GM12878 (cell line): ENCODE data around the gene ZNF761. TPM values are rescaled to one million over a fixed set of nuclear protein-coding genes. Genes with fewer than 3 reads are reported as not detected.

Source experiments
- ATAC-seq: fragments of 200-7000 bp; cut with Tn5 transposase; 3 replicates; pipeline ENCODE4 v1.9.1; 2020; ENCODE audit warnings: mild to moderate bottlenecking, moderate library complexity
- BruUV-seq: library from RNA; stranded (reverse); fragments of 400-500 nt; replicated peaks from 2 replicates; lab custom pipeline; 2021; lab: Mats Ljungman, UMichigan
- CTCF ChIA-PET: fragments of 300-600 bp; sonication (Branson Sonifier 250); formaldehyde crosslinking; extraction: SDS; loops from one replicate; lab custom pipeline; 2021; ENCODE audit warnings: inconsistent platforms; lab: Yijun Ruan, JAX
- POLR2A ChIA-PET: fragments of 350-600 bp; formaldehyde crosslinking; extraction: SDS; loops from one replicate; lab custom pipeline; 2021; ENCODE audit warnings: inconsistent platforms; lab: Charles Lee
- RAD21 ChIA-PET: fragments of 300-600 bp; sonication (Branson Sonifier 250); formaldehyde crosslinking; loops from one replicate; lab custom pipeline; 2023; ENCODE audit warnings: antibody characterized with exemption; ENCODE audit not compliant: unreplicated experiment; lab: Charles Lee
- SMC1A ChIA-PET: fragments of 300-600 bp; sonication (Branson Sonifier 250); formaldehyde crosslinking; loops from one replicate; lab custom pipeline; 2023; ENCODE audit not compliant: unreplicated experiment, uncharacterized antibody; lab: Charles Lee
- DNase-seq: peaks from one replicate; pipeline ENCODE4 v3.0.0-alpha.2; 2011; ENCODE audit warnings: low read depth, low spot score
- FAIRE-seq: peaks from 3 replicates; lab custom pipeline; 2011; peaks lifted over from hg19 to GRCh38; lab: Jason Lieb, UNC
- H2AFZ ChIP-seq: 2 replicates; pipeline ENCODE4 v1.6.0; 2011; ENCODE audit warnings: low read depth, low read length, control low read depth; ENCODE audit not compliant: control insufficient read depth
- H3K27ac ChIP-seq: 2 replicates; pipeline ENCODE4 v1.5.1; 2011; ENCODE audit warnings: control low read depth; ENCODE audit not compliant: control insufficient read depth, insufficient read depth
- H3K27me3 ChIP-seq, 2 experiments: replicated peaks in 1 of 2; 2 replicates each; pipeline versions ENCODE4 v1.6.0 to v1.6.1; 2011; ENCODE audit warnings: low read length in 1 of 2; ENCODE audit not compliant: control insufficient read depth in 2 of 2, insufficient read depth in 2 of 2
- H3K36me3 ChIP-seq, 2 experiments: 2 replicates each; pipeline ENCODE4 v1.5.1; 2011; ENCODE audit warnings: low read length in 1 of 2; ENCODE audit not compliant: control insufficient read depth in 2 of 2, insufficient read depth in 2 of 2
- H3K4me1 ChIP-seq: 2 replicates; pipeline ENCODE4 v1.6.1; 2011; ENCODE audit warnings: mild to moderate bottlenecking, low read length, moderate library complexity, mixed read lengths; ENCODE audit not compliant: control insufficient read depth, insufficient read depth
- H3K4me2 ChIP-seq: 2 replicates; pipeline ENCODE4 v1.6.0; 2011; ENCODE audit warnings: control low read depth; ENCODE audit not compliant: control insufficient read depth, insufficient read depth
- H3K4me3 ChIP-seq: fragments of 200-600 bp; sonication (generic); 2 replicates; pipeline ENCODE4 v1.5.1; 2016
- H3K79me2 ChIP-seq: 2 replicates; pipeline ENCODE4 v1.6.0; 2011; ENCODE audit warnings: low read length; ENCODE audit not compliant: control insufficient read depth, insufficient read depth
- H3K9ac ChIP-seq: 2 replicates; pipeline ENCODE4 v1.8.0; 2011; ENCODE audit warnings: low read length, control low read depth, mixed read lengths; ENCODE audit not compliant: control insufficient read depth, insufficient read depth
- H3K9me3 ChIP-seq: replicated peaks from 3 replicates; pipeline ENCODE4 v1.5.1; 2011; ENCODE audit warnings: mild to moderate bottlenecking, low read length; ENCODE audit not compliant: control insufficient read depth, insufficient read depth
- H4K20me1 ChIP-seq: 2 replicates; pipeline ENCODE4 v1.6.0; 2011; ENCODE audit not compliant: control insufficient read depth, insufficient read depth
- CHD1 ChIP-seq: IDR thresholded peaks from 2 replicates; pipeline ENCODE4 v1.6.1; 2012; ENCODE audit warnings: low read depth, low read length, improper control_type of control experiment
- EP300 ChIP-seq, 2 experiments: fragments of 150-350 bp in 1 of 2; IDR thresholded peaks; 2 replicates each; pipeline ENCODE4 v1.6.1; 2011 to 2012; ENCODE audit warnings: low read depth in 2 of 2, low read length in 2 of 2, borderline replicate concordance in 1 of 2, improper control_type of control experiment in 1 of 2, inconsistent platforms in 1 of 2; ENCODE audit not compliant: control insufficient read depth in 1 of 2
- ESRRA ChIP-seq: IDR thresholded peaks from 2 replicates; pipeline ENCODE4 v1.6.1; 2012; ENCODE audit warnings: mild to moderate bottlenecking, low read length, improper control_type of control experiment
- FOS ChIP-seq: IDR thresholded peaks from 3 replicates; pipeline ENCODE4 v1.6.1; 2011; ENCODE audit warnings: borderline replicate concordance; ENCODE audit not compliant: insufficient read length; ENCODE audit errors: extremely low read depth
- HDAC2 ChIP-seq: fragments of 200-600 bp; sonication (generic); IDR thresholded peaks from 2 replicates; pipeline ENCODE4 v1.6.1; 2017
- JUND ChIP-seq: IDR thresholded peaks from 2 replicates; pipeline ENCODE4 v1.6.1; 2012; ENCODE audit warnings: low read depth, mild to moderate bottlenecking, low read length, improper control_type of control experiment, moderate library complexity
- LARP7 ChIP-seq: fragments of 450-650 bp; IDR thresholded peaks from 2 replicates; pipeline ENCODE4 v1.6.1; 2017; ENCODE audit warnings: mild to moderate bottlenecking
- MEF2B ChIP-seq: fragments of 450-650 bp; IDR thresholded peaks from 2 replicates; pipeline ENCODE4 v1.6.1; 2018; ENCODE audit warnings: mild to moderate bottlenecking, moderate library complexity; ENCODE audit not compliant: partially characterized antibody, poor library complexity, severe bottlenecking
- SIN3A ChIP-seq: IDR thresholded peaks from 2 replicates; pipeline ENCODE4 v1.6.1; 2012; ENCODE audit warnings: low read depth, low read length, improper control_type of control experiment
- SREBF2 ChIP-seq: IDR thresholded peaks from 2 replicates; pipeline ENCODE4 v1.6.1; 2012; ENCODE audit warnings: mild to moderate bottlenecking, low read length
- SRF ChIP-seq, 2 experiments: IDR thresholded peaks; 2 replicates each; pipeline ENCODE4 v1.6.1; 2011; ENCODE audit warnings: low read depth in 2 of 2, low read length in 2 of 2, mild to moderate bottlenecking in 1 of 2, moderate library complexity in 1 of 2
- TCF3 ChIP-seq: IDR thresholded peaks from 2 replicates; pipeline ENCODE4 v1.6.1; 2012; ENCODE audit warnings: low read depth, mild to moderate bottlenecking, low read length, borderline replicate concordance; ENCODE audit not compliant: insufficient read depth
- USF1 ChIP-seq: IDR thresholded peaks from 2 replicates; pipeline ENCODE4 v1.6.1; 2011; ENCODE audit warnings: borderline replicate concordance, low read depth, mild to moderate bottlenecking, moderate library complexity, mixed read lengths, low read length; ENCODE audit not compliant: insufficient read depth; ENCODE audit errors: extremely low read length
- ZNF622 ChIP-seq: fragments of 450-650 bp; IDR thresholded peaks from 2 replicates; pipeline ENCODE4 v1.6.1; 2017; ENCODE audit warnings: mild to moderate bottlenecking, inconsistent platforms
- WGBS: methylation state at CpG from one replicate; pipeline ENCODE4 v1.1.6; 2016; ENCODE audit warnings: low lambda C conversion rate; ENCODE audit not compliant: insufficient replicate concordance, insufficient coverage; ENCODE audit errors: missing lambda C conversion rate; 5-methylcytosine and 5-hydroxymethylcytosine counted together
- in situ Hi-C: fragments of 300-500 bp; cut with MboI; formaldehyde crosslinking; loops from 9 replicates; pipeline ENCODE4 v1.14.3; 2018; ENCODE audit warnings: mixed read lengths
- intact Hi-C: fragments of 100-400 bp; cut with micrococcal nuclease; formaldehyde crosslinking; loops from one replicate; pipeline ENCODE4 v1.14.2; 2022; ENCODE audit not compliant: unreplicated experiment
- polyA plus RNA-seq, 11 experiments: library from polyadenylated mRNA; depleted of rRNA in 4 of 11; unstranded in 6 of 11; stranded (reverse) in 5 of 11; fragments of >200 nt; fragmentation: Nextera tagmentation in 4 of 11; fragmentation: Illumina TruSeq in 1 of 11; extraction: Ambion mirVana in 4 of 11; extraction: Trizol in 1 of 11; gene quantifications; 1 replicate in 1 of 11; 2 replicates in 10 of 11; pipeline versions ENCODE4 v1.2.1 to v1.2.3, GENCODE V29; 2011 to 2016; ENCODE audit warnings: inconsistent platforms in 2 of 11, missing spikeins in 2 of 11, low read depth in 1 of 11
- total RNA-seq, 4 experiments: library from RNA; depleted of rRNA in 3 of 4; stranded (reverse); fragments of >200 nt in 3 of 4; fragmentation: Illumina TruSeq in 1 of 4; extraction: Trizol in 1 of 4; gene quantifications; 2 replicates each; pipeline versions ENCODE4 v1.2.1 to v1.2.3, GENCODE V29; 2013 to 2021
- TF ChIP-seq, protein P1 (sequence below): fragments of 450-650 bp; IDR thresholded peaks from 2 replicates; pipeline ENCODE4 v1.6.1; 2018; ENCODE audit warnings: borderline replicate concordance, mild to moderate bottlenecking; ENCODE audit not compliant: partially characterized antibody
- TF ChIP-seq, protein P2 (sequence below): fragments of 450-650 bp; IDR thresholded peaks from 2 replicates; pipeline ENCODE4 v1.6.1; 2017; ENCODE audit warnings: mild to moderate bottlenecking, moderate library complexity

ZNF761 gene
- total and polyA plus RNA-seq, 10 of the 15 experiments (the other 5 are each of a cell fraction or from before 2014, with no cell fraction given) = 7.9 to 22.7 (median 10.6) TPM

- H3K4me3 ChIP-seq = peak overlapping the region; percentile 97
- intact Hi-C loops = no loop called here
- 64% methylated on average over 1 of the region's 1 CpG for WGBS
- BruUV-seq = no TSS peak
- H2AFZ ChIP-seq = no peak overlapping the region
- ChIA-PET POLR2A (interaction anchor here (0.6 kb wide), 1 partner anchor 42 kb away, joined by 3 read pairs; no protein-coding TSS in a partner anchor), SMC1A (interaction anchor here (1.5 kb wide), 1 partner anchor 74 kb away, joined by 4 read pairs; no protein-coding TSS in a partner anchor), RAD21 (no interaction called here)
- ATAC-seq (no peak), DNase-seq (no peak), FAIRE-seq (no peak)
- H4K20me1 ChIP-seq = no peaks in the 10 kb centered on the region
- in situ Hi-C loops = no loop called here
- H3K9me3 ChIP-seq = peaks cover 7% of the 10 kb centered on the region; the same call in 2 of the 3 replicates
- H3K27ac ChIP-seq = no peak overlapping the region
- H3K79me2 ChIP-seq = peaks cover 8% of the 10 kb centered on the region
- TF ChIP-seq, protein P1, sequence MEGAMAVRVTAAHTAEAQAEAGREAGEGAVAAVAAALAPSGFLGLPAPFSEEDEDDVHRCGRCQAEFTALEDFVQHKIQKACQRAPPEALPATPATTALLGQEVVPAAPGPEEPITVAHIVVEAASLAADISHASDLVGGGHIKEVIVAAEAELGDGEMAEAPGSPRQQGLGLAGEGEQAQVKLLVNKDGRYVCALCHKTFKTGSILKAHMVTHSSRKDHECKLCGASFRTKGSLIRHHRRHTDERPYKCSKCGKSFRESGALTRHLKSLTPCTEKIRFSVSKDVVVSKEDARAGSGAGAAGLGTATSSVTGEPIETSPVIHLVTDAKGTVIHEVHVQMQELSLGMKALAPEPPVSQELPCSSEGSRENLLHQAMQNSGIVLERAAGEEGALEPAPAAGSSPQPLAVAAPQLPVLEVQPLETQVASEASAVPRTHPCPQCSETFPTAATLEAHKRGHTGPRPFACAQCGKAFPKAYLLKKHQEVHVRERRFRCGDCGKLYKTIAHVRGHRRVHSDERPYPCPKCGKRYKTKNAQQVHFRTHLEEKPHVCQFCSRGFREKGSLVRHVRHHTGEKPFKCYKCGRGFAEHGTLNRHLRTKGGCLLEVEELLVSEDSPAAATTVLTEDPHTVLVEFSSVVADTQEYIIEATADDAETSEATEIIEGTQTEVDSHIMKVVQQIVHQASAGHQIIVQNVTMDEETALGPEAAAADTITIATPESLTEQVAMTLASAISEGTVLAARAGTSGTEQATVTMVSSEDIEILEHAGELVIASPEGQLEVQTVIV = no peak
- TF ChIP-seq JUND (no peak), CHD1 (no peak), USF1 (no peak), SIN3A (no peak), HDAC2 (no peak), SRF (IDR thresholded peaks at IDR 0.05; ENCODE audit: low read depth in 2 of 2, low read length in 2 of 2) (no peak), ESRRA (no peak), EP300 (IDR thresholded peaks at IDR 0.05; ENCODE audit: borderline replicate concordance in 1 of 2, control insufficient read depth in 1 of 2, low read depth in 2 of 2, low read length in 2 of 2) (no peak), FOS (no peak), TCF3 (no peak), ZNF622 (no peak), MEF2B (no peak), LARP7 (no peak), SREBF2 (no peak)
- TF ChIP-seq, protein P2, sequence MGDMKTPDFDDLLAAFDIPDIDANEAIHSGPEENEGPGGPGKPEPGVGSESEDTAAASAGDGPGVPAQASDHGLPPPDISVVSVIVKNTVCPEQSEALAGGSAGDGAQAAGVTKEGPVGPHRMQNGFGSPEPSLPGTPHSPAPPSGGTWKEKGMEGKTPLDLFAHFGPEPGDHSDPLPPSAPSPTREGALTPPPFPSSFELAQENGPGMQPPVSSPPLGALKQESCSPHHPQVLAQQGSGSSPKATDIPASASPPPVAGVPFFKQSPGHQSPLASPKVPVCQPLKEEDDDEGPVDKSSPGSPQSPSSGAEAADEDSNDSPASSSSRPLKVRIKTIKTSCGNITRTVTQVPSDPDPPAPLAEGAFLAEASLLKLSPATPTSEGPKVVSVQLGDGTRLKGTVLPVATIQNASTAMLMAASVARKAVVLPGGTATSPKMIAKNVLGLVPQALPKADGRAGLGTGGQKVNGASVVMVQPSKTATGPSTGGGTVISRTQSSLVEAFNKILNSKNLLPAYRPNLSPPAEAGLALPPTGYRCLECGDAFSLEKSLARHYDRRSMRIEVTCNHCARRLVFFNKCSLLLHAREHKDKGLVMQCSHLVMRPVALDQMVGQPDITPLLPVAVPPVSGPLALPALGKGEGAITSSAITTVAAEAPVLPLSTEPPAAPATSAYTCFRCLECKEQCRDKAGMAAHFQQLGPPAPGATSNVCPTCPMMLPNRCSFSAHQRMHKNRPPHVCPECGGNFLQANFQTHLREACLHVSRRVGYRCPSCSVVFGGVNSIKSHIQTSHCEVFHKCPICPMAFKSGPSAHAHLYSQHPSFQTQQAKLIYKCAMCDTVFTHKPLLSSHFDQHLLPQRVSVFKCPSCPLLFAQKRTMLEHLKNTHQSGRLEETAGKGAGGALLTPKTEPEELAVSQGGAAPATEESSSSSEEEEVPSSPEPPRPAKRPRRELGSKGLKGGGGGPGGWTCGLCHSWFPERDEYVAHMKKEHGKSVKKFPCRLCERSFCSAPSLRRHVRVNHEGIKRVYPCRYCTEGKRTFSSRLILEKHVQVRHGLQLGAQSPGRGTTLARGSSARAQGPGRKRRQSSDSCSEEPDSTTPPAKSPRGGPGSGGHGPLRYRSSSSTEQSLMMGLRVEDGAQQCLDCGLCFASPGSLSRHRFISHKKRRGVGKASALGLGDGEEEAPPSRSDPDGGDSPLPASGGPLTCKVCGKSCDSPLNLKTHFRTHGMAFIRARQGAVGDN = no peak
- TF ChIP-seq, all 136 proteins: peak for 0
- Histone ChIP-seq H3K4me1 (no peaks in the 10 kb centered on the region), H3K4me2 (peak overlapping the region; percentile 50; the same call in 1 of the 2 replicates), H3K27me3 (no peaks in the 10 kb centered on the region), H3K36me3 (peaks cover 0 to 12% of the 10 kb centered on the region in 2 experiments; a peak in 3 of 4 replicates), H3K9ac (no peak overlapping the region; the same call in 1 of the 2 replicates)
- CTCF ChIA-PET = no interaction called here
Observed at GRCh38 chr19:53396525-53396868, 35.3 kb upstream of the ZNF761 start.
